D721Med (cell line): ENCODE measurements around the gene PCNX4.

ENCODE experiments used
- DNase-seq: peaks from one replicate; pipeline ENCODE4 v3.0.0; 2011; ENCODE audit warnings: low spot score; ENCODE audit not compliant: insufficient read length
- FAIRE-seq: peaks from 2 replicates; lab custom pipeline; 2011; peaks lifted over from hg19 to GRCh38; lab: Jason Lieb, UNC
- TF ChIP-seq, protein P1 (sequence below): IDR thresholded peaks from 2 replicates; pipeline ENCODE4 v1.5.1; 2012; ENCODE audit warnings: mild to moderate bottlenecking, control low read depth; ENCODE audit not compliant: insufficient read depth; ENCODE audit errors: missing control alignments

Gene PCNX4

DNA sequence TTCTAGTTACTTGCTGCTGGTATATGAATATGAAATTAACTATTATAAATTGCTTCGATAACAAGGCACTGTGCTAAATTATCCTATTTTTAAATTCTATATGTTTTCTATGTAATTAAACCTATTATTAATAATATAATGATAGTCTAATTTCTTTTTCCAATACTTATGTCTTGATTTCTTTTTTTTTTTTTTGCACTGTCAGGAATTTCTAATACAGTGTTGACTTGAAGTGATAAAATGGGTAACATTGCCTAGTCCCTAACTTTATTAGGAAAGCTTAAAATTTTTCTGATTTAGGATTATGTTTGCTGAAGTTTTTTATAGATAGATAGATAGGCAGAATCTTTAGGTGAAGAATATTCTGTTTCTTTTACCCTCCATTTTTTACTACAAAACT lies 87.1 kb downstream of the PCNX4 start:
- no peak for DNase-seq
- no peak for FAIRE-seq
- TF ChIP-seq, protein P1, sequence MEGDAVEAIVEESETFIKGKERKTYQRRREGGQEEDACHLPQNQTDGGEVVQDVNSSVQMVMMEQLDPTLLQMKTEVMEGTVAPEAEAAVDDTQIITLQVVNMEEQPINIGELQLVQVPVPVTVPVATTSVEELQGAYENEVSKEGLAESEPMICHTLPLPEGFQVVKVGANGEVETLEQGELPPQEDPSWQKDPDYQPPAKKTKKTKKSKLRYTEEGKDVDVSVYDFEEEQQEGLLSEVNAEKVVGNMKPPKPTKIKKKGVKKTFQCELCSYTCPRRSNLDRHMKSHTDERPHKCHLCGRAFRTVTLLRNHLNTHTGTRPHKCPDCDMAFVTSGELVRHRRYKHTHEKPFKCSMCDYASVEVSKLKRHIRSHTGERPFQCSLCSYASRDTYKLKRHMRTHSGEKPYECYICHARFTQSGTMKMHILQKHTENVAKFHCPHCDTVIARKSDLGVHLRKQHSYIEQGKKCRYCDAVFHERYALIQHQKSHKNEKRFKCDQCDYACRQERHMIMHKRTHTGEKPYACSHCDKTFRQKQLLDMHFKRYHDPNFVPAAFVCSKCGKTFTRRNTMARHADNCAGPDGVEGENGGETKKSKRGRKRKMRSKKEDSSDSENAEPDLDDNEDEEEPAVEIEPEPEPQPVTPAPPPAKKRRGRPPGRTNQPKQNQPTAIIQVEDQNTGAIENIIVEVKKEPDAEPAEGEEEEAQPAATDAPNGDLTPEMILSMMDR: no peak

DNA sequence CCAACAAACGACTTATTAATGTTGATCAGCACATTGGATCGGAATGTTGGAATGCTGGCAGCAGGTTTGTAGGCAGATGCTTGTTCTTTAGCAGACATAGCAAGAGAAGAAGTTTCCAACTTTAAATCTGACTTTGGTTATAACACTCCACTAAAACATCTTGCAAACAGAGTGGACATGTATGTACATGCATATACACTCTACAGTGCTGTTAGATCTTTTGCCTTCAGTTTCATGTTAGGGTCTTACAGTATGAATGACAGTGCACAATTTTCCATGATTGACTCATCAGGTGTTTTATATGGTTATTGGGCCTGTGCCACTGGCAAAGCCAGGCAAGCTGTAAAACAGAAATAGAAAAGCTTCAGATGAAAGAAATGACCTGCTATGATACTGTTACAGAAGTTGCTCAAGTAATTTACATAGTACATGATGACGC lies 87.7 kb downstream of the PCNX4 start:
- FAIRE-seq (no peak), DNase-seq (no peak)
- TF ChIP-seq, protein P1: no peak

DNA sequence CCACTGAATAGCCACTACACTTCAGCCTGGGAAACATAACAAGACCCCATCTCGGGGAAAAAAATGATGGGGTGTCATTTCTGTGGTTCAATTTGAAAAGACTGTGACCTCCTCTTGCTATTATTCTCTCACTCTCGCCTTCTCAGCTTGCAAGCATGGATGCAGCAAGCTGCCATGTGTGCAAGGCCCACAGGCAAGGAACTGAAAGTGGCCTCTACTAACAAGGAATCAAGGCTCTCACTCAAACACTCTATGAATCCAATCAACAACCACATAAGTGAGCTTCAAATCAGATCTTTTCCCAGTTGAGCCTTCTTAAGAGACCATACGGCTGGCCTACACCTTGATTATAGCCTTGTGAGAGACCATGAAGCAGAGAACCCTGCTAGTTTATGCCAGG lies 91.4 kb downstream of the PCNX4 start:
- TF ChIP-seq, protein P1: no peak
- no peak for DNase-seq
- FAIRE-seq: no peak

DNA sequence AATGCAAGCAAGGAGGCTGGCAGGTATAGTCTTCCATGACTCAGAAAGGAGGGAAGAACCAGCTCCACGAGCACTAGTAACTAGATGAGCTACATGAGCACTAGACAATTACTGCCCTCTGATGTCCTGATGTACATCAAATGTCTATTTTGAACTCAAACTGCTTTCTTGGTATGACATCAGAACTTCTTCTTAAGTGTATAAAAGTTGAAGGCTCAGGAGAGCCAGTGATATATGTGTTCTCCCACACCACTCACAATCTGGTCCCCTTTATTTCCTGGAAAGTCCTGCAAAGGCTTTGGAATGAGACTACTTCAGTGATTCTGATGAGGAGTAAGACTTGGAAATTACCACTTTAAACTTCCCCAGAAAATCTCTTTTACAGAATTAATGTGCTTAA lies 92.0 kb downstream of the PCNX4 start:
- no peak for FAIRE-seq

DNA sequence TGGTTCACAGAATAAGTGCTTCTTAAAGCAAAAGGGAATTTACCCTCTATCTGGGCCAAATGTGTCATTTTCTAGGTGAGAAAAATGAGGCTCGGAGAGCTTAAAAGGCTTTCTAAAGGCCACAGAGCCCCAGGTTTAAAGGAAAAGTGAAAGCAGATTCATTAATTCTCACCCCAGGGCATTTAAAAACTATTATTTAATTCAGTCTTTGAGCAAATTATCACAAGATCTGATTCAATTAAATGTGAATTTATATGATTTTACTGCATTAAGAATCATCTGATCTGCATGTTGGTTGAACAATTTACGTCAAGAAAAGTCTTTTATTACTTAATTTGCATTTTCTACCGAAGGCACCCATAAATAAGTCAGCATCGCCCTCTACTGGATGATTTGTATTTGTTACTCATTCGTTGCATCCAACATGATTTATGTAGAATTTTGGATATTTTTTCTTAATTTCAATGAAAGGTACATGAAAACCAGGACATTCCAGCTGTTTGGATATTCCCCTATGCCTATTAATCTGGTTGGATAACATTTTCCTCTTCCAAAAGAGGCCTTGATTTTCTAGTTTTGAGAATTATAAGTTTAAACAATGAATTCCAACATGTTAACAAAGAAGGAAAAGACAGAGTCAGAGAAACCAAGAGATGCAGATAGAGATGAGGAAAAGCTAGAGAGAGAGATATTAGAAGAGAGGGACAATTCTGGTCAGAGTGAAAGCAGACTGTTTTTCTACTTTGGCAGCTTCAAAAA lies 92.6 kb downstream of the PCNX4 start:
- DNase-seq (no peak), FAIRE-seq (peak; percentile 82)
- TF ChIP-seq, protein P1: peak; percentile 79

More for the DNA sequence above, 92.0 kb downstream of the PCNX4 start:
- TF ChIP-seq, protein P1: no peak
- no peak for DNase-seq

DNA sequence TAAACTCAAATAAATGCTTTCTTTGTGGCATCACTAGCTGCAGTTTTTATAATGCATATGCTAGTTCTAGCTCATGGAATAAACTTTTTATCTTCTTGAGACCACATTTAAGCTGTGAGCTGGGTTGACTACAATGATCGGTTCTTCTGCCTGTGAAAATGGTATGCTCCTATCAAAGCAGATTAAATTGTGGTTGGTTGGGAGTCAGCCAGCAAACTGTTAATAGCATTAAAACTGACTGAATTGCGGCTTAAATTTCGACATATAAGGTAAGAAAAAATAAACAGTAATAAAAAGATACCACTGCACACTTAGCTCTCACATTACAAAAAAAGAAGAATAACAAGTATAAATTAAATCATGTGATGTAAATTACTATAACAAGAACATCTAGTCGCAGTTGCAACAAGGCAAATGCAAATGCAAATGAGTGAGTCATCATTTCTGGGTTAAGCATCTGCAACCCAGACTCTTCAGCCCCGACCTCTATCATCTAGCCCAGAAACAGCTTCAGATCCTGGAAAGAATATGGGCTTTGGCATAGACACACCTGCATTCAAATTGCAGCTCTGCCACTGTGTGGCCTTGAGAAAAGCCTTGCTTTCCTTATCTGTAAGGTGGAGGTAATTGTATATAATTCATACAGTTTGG lies 93.3 kb downstream of the PCNX4 start:
- DNase-seq (no peak), FAIRE-seq (peak; percentile 93)
- TF ChIP-seq, protein P1: no peak

DNA sequence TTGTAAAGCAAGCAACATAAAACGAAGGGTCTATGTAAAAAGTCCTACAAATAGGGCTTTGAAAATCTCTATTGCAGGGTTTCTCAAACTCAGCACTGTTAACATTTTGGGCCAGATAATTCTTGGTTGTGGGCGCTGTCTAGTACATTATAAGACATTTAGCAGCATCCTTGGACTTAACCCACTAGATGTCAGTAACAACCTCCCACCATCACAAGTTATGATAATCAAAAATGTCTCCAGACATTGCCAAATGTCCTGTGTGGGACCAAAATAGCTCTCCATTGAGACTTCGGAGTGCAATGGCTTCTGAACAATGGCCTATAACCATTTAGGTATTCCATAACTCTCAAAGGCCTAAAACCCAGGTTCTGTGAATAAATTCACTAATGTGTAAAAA lies 96.4 kb downstream of the PCNX4 start:
- TF ChIP-seq, protein P1: peak; percentile 19
- DNase-seq (no peak), FAIRE-seq (peak; percentile 16)
